H1 (cell line): ENCODE data around the gene SNED1. TPM values are rescaled to one million over a fixed set of nuclear protein-coding genes. Genes with fewer than 3 reads are reported as not detected.

Source experiments
- CTCF ChIA-PET: fragments of 300-600 bp; sonication (Branson Sonifier 250); formaldehyde crosslinking; loops from one replicate; lab custom pipeline; 2021; ENCODE audit not compliant: partially characterized antibody; lab: Charles Lee
- POLR2A ChIA-PET: fragments of 300-600 bp; sonication (Branson Sonifier 250); formaldehyde crosslinking; loops from one replicate; lab custom pipeline; 2021; ENCODE audit warnings: inconsistent platforms; ENCODE audit not compliant: partially characterized antibody; lab: Charles Lee
- DNase-seq, 2 experiments: peaks; one replicate each; pipeline versions ENCODE4 v3.0.0 to v3.0.0-alpha.2; 2010 to 2022; ENCODE audit warnings: low spot score in 2 of 2, low read depth in 1 of 2, mixed read lengths in 1 of 2
- FAIRE-seq: peaks from 2 replicates; lab custom pipeline; 2011; peaks lifted over from hg19 to GRCh38; lab: Jason Lieb, UNC
- H2AFZ ChIP-seq: 2 replicates; pipeline ENCODE4 v1.8.1; 2012; ENCODE audit warnings: low read length, inconsistent platforms
- H2AK5ac ChIP-seq: 2 replicates; pipeline ENCODE4 v1.6.1; 2013; ENCODE audit warnings: low read depth, low read length
- H2BK120ac ChIP-seq: replicated peaks from 2 replicates; pipeline ENCODE3; 2013; ENCODE audit warnings: low read depth, low read length, inconsistent platforms
- H2BK12ac ChIP-seq: 2 replicates; pipeline ENCODE4 v1.6.1; 2013; ENCODE audit warnings: low read depth, low read length
- H2BK15ac ChIP-seq: 2 replicates; pipeline ENCODE4 v1.6.1; 2013; ENCODE audit warnings: low read length
- H2BK20ac ChIP-seq: 2 replicates; pipeline ENCODE4 v1.6.1; 2013; ENCODE audit warnings: low read length
- H2BK5ac ChIP-seq: 2 replicates; pipeline ENCODE4 v1.6.1; 2013; ENCODE audit warnings: low read depth, low read length
- H3K14ac ChIP-seq: 2 replicates; pipeline ENCODE4 v1.6.1; 2013; ENCODE audit warnings: inconsistent platforms; ENCODE audit not compliant: insufficient read length
- H3K18ac ChIP-seq: 2 replicates; pipeline ENCODE4 v1.6.1; 2013; ENCODE audit warnings: low read length; ENCODE audit errors: extremely low read depth
- H3K23ac ChIP-seq: 2 replicates; pipeline ENCODE4 v1.6.1; 2013; ENCODE audit warnings: inconsistent platforms; ENCODE audit not compliant: insufficient read length
- H3K23me2 ChIP-seq: 2 replicates; pipeline ENCODE4 v1.6.1; 2013; ENCODE audit warnings: low read depth, low read length
- H3K27ac ChIP-seq: 2 replicates; pipeline ENCODE4 v1.6.1; 2011; ENCODE audit warnings: low read depth, low read length, inconsistent platforms
- H3K27me3 ChIP-seq, 4 experiments: replicated peaks in 1 of 4; 1 replicate in 1 of 4; 2 replicates in 3 of 4; pipeline versions ENCODE4 v1.6.1 to v1.8.1; 2011 to 2013; ENCODE audit warnings: low read length in 3 of 4, mild to moderate bottlenecking in 3 of 4, inconsistent platforms in 2 of 4, mixed read lengths in 2 of 4, moderate library complexity in 1 of 4; ENCODE audit not compliant: control insufficient read depth in 3 of 4, insufficient read depth in 3 of 4; ENCODE audit errors: extremely low read depth in 1 of 4
- H3K36me3 ChIP-seq, 4 experiments: 2 replicates each; pipeline versions ENCODE4 v1.6.1 to v1.8.1; 2011 to 2013; ENCODE audit warnings: mild to moderate bottlenecking in 4 of 4, low read length in 3 of 4, moderate library complexity in 2 of 4, control low read depth in 1 of 4, inconsistent platforms in 1 of 4; ENCODE audit not compliant: insufficient read depth in 4 of 4, control insufficient read depth in 2 of 4
- H3K4ac ChIP-seq: replicated peaks from 2 replicates; pipeline ENCODE3; 2013; ENCODE audit warnings: low read length, low read depth, mixed read lengths, inconsistent platforms; ENCODE audit not compliant: insufficient read length
- H3K4me1 ChIP-seq, 4 experiments: replicated peaks in 1 of 4; 1 replicate in 1 of 4; 2 replicates in 3 of 4; pipeline versions ENCODE4 v1.6.1 to v1.8.1; 2011 to 2013; ENCODE audit warnings: low read length in 3 of 4, inconsistent platforms in 2 of 4, mixed read lengths in 1 of 4; ENCODE audit not compliant: insufficient read depth in 4 of 4, control insufficient read depth in 3 of 4
- H3K4me2 ChIP-seq, 2 experiments: 2 replicates each; pipeline versions ENCODE4 v1.6.1 to v1.8.1; 2011 to 2013; ENCODE audit warnings: low read depth in 2 of 2, low read length in 2 of 2, control low read depth in 1 of 2, inconsistent platforms in 1 of 2, mild to moderate bottlenecking in 1 of 2; ENCODE audit not compliant: insufficient read depth in 1 of 2
- H3K4me3 ChIP-seq, 4 experiments: fragments of 200-600, 300-600 bp in 1 of 4; sonication (generic), shearing (Covaris generic), sonication (Bioruptor Twin) in 1 of 4; 2 replicates each; pipeline versions ENCODE4 v1.5.1 to v1.8.1; 2011 to 2016; ENCODE audit warnings: low read length in 4 of 4, low read depth in 3 of 4, control low read depth in 2 of 4, inconsistent platforms in 2 of 4, mild to moderate bottlenecking in 2 of 4, mixed read lengths in 1 of 4, moderate library complexity in 1 of 4; ENCODE audit not compliant: insufficient read depth in 2 of 4; ENCODE audit errors: extremely low read depth in 1 of 4
- H3K56ac ChIP-seq: replicated peaks from 2 replicates; pipeline ENCODE3; 2013; ENCODE audit warnings: low read depth, mild to moderate bottlenecking, mixed read lengths, low read length, inconsistent platforms; ENCODE audit not compliant: insufficient read length
- H3K79me1 ChIP-seq: 2 replicates; pipeline ENCODE4 v1.6.1; 2013; ENCODE audit warnings: low read depth, low read length, control low read depth
- H3K79me2 ChIP-seq, 2 experiments: 2 replicates each; pipeline versions ENCODE4 v1.6.1 to v1.8.1; 2012 to 2013; ENCODE audit warnings: low read length in 2 of 2, mild to moderate bottlenecking in 2 of 2, inconsistent platforms in 1 of 2; ENCODE audit not compliant: insufficient read depth in 2 of 2, control insufficient read depth in 1 of 2
- H3K9ac ChIP-seq, 4 experiments: replicated peaks in 1 of 4; 1 replicate in 1 of 4; 2 replicates in 3 of 4; pipeline versions ENCODE4 v1.6.1 to v1.8.1; 2011 to 2013; ENCODE audit warnings: low read depth in 3 of 4, low read length in 3 of 4, control low read depth in 2 of 4, mild to moderate bottlenecking in 2 of 4, moderate library complexity in 2 of 4, inconsistent platforms in 1 of 4; ENCODE audit errors: extremely low read depth in 1 of 4
- H3K9me3 ChIP-seq, 2 experiments: 2 replicates each; pipeline versions ENCODE4 v1.6.1 to v1.8.1; 2012 to 2013; ENCODE audit warnings: mild to moderate bottlenecking in 2 of 2, moderate library complexity in 2 of 2, control low read depth in 1 of 2, inconsistent platforms in 1 of 2, low read depth in 1 of 2, low read length in 1 of 2, mixed read lengths in 1 of 2; ENCODE audit not compliant: insufficient read depth in 2 of 2
- H4K20me1 ChIP-seq, 2 experiments: replicated peaks in 1 of 2; 2 replicates each; pipeline versions ENCODE3 to v1.8.1; 2011 to 2013; ENCODE audit warnings: inconsistent platforms in 2 of 2, low read length in 2 of 2, mild to moderate bottlenecking in 1 of 2; ENCODE audit not compliant: insufficient read depth in 2 of 2, control insufficient read depth in 1 of 2
- H4K5ac ChIP-seq: 2 replicates; pipeline ENCODE4 v1.6.1; 2013; ENCODE audit warnings: low read length, low read depth, mixed read lengths, inconsistent platforms; ENCODE audit not compliant: insufficient read length
- H4K8ac ChIP-seq: 2 replicates; pipeline ENCODE4 v1.8.0; 2013; ENCODE audit warnings: mild to moderate bottlenecking, moderate library complexity, low read length, inconsistent platforms; ENCODE audit not compliant: insufficient read depth; ENCODE audit errors: extremely low read depth
- H4K91ac ChIP-seq: replicated peaks from 2 replicates; pipeline ENCODE3; 2013; ENCODE audit warnings: low read length, mixed read lengths, inconsistent platforms; ENCODE audit not compliant: insufficient read length
- CHD2 ChIP-seq: IDR thresholded peaks from 2 replicates; pipeline ENCODE4 v1.6.1; 2012; ENCODE audit warnings: low read length, improper control_type of control experiment
- HDAC6 ChIP-seq: IDR thresholded peaks from one replicate; pipeline ENCODE4 v1.7.1; 2012; ENCODE audit warnings: low read depth, mild to moderate bottlenecking, inconsistent platforms, low read length, moderate library complexity
- WGBS, 2 experiments: shearing (Covaris generic) in 1 of 2; methylation state at CpG; one replicate each; pipeline versions ENCODE4 v1.1.6 to v1.1.7; 2013 to 2015; ENCODE audit warnings: low lambda C conversion rate in 2 of 2, mixed read lengths in 2 of 2, inconsistent platforms in 1 of 2, low coverage in 1 of 2, missing lambda C conversion rate in 1 of 2; ENCODE audit not compliant: insufficient replicate concordance in 2 of 2, insufficient coverage in 1 of 2, insufficient read length in 1 of 2; ENCODE audit errors: extremely low coverage in 1 of 2, missing lambda C conversion rate in 1 of 2; 5-methylcytosine and 5-hydroxymethylcytosine counted together
- polyA plus RNA-seq, 7 experiments: library from polyadenylated mRNA; depleted of rRNA in 3 of 7; stranded (reverse) in 5 of 7; unstranded in 2 of 7; fragments of >200 nt in 5 of 7; fragments of 200-250 nt in 2 of 7; gene quantifications; 1 replicate in 5 of 7; 2 replicates in 1 of 7; 4 replicates in 1 of 7; pipeline versions ENCODE4 v1.2.1 to v1.2.3, GENCODE V29; 2011 to 2013; ENCODE audit warnings: missing spikeins in 2 of 7, mixed read lengths in 2 of 7
- total RNA-seq: library from RNA; stranded (reverse); fragmentation: NEBNext Ultra II Directional; extraction: Animal tissue kit (Norgen Biotek cat#: 25700); gene quantifications from 2 replicates; pipeline ENCODE4 v1.2.1, GENCODE V29; 2021

SNED1 gene
- total and polyA plus RNA-seq, 2 of the 8 experiments (the other 6 are each of a cell fraction or from before 2014, with no cell fraction given), result 1.9 TPM

GRCh38 chr2:241125626-241126025, 127.2 kb downstream of the SNED1 start:
- no peak for DNase-seq
- no peak overlapping the region for H3K4ac ChIP-seq

More at GRCh38 chr2:241125626-241126025, 127.2 kb downstream of the SNED1 start:
- Histone ChIP-seq H3K14ac (no peak overlapping the region), H3K79me2 (no peaks in the 10 kb centered on the region), H2BK120ac (no peak overlapping the region), H2BK12ac (no peak overlapping the region), H3K23me2 (no peaks in the 10 kb centered on the region), H3K9ac (no peak overlapping the region), H4K91ac (no peak overlapping the region), H3K27ac (no peak overlapping the region), H2BK15ac (no peak overlapping the region), H2BK20ac (no peak overlapping the region), H3K4me1 (no peaks in the 10 kb centered on the region), H3K56ac (no peak overlapping the region), H3K9me3 (no peaks in the 10 kb centered on the region), H3K79me1 (no peaks in the 10 kb centered on the region), H3K18ac (no peak overlapping the region), H2BK5ac (no peak overlapping the region), H3K4me2 (no peak overlapping the region), H3K4me3 (no peak overlapping the region), H3K27me3 (no peaks in the 10 kb centered on the region), H4K20me1 (peaks cover 0 to 2% of the 10 kb centered on the region in 2 experiments), H2AFZ (no peak overlapping the region), H3K23ac (no peak overlapping the region), H4K8ac (no peak overlapping the region; the same call in 1 of the 2 replicates), H3K36me3 (peaks cover 6 to 20% (median 16%) of the 10 kb centered on the region in 4 experiments; a peak in 7 of 8 replicates), H4K5ac (no peak overlapping the region), H2AK5ac (no peak overlapping the region)
- FAIRE-seq, result no peak
- WGBS, 2 experiments, result 93% methylated on average over 13 of the region's 13 CpGs; no CpG with 5 or more reads in 1 of the 2 experiments
- TF ChIP-seq CHD2 (no peak), HDAC6 (no peak)
- CTCF ChIA-PET, result interaction anchor here (0.6 to 1.3 kb wide), 3 partner anchors 11 to 15 kb away, joined by 3 to 5 read pairs (median 3); no protein-coding TSS in a partner anchor
- POLR2A ChIA-PET, result interaction anchor here (0.8 to 1.6 kb wide), 2 partner anchors 15 to 24 kb away, joined by 3 to 5 read pairs; partner anchors contain the start of gene PASK
